H1 (cell line): Measurements from ENCODE around the gene DNAJC6. TPM values are rescaled to one million over a fixed set of nuclear protein-coding genes. Genes with fewer than 3 reads are reported as not detected.
A peak's percentile ranks its signal among the peaks of the same experiment; 100 is the strongest.

Source experiments
- CTCF ChIA-PET: fragments of 300-600 bp; sonication (Branson Sonifier 250); formaldehyde crosslinking; loops from one replicate; lab custom pipeline; 2021; ENCODE audit not compliant: partially characterized antibody; lab: Charles Lee
- POLR2A ChIA-PET: fragments of 300-600 bp; sonication (Branson Sonifier 250); formaldehyde crosslinking; loops from one replicate; lab custom pipeline; 2021; ENCODE audit warnings: inconsistent platforms; ENCODE audit not compliant: partially characterized antibody; lab: Charles Lee
- DNase-seq, 2 experiments: peaks; one replicate each; pipeline versions ENCODE4 v3.0.0 to v3.0.0-alpha.2; 2010 to 2022; ENCODE audit warnings: low spot score in 2 of 2, low read depth in 1 of 2, mixed read lengths in 1 of 2
- FAIRE-seq: peaks from 2 replicates; lab custom pipeline; 2011; peaks lifted over from hg19 to GRCh38; lab: Jason Lieb, UNC
- H2AFZ ChIP-seq: 2 replicates; pipeline ENCODE4 v1.8.1; 2012; ENCODE audit warnings: low read length, inconsistent platforms
- H2AK5ac ChIP-seq: 2 replicates; pipeline ENCODE4 v1.6.1; 2013; ENCODE audit warnings: low read depth, low read length
- H2BK120ac ChIP-seq: replicated peaks from 2 replicates; pipeline ENCODE3; 2013; ENCODE audit warnings: low read depth, low read length, inconsistent platforms
- H2BK12ac ChIP-seq: 2 replicates; pipeline ENCODE4 v1.6.1; 2013; ENCODE audit warnings: low read depth, low read length
- H2BK15ac ChIP-seq: 2 replicates; pipeline ENCODE4 v1.6.1; 2013; ENCODE audit warnings: low read length
- H2BK20ac ChIP-seq: 2 replicates; pipeline ENCODE4 v1.6.1; 2013; ENCODE audit warnings: low read length
- H2BK5ac ChIP-seq: 2 replicates; pipeline ENCODE4 v1.6.1; 2013; ENCODE audit warnings: low read depth, low read length
- H3K14ac ChIP-seq: 2 replicates; pipeline ENCODE4 v1.6.1; 2013; ENCODE audit warnings: inconsistent platforms; ENCODE audit not compliant: insufficient read length
- H3K18ac ChIP-seq: 2 replicates; pipeline ENCODE4 v1.6.1; 2013; ENCODE audit warnings: low read length; ENCODE audit errors: extremely low read depth
- H3K23ac ChIP-seq: 2 replicates; pipeline ENCODE4 v1.6.1; 2013; ENCODE audit warnings: inconsistent platforms; ENCODE audit not compliant: insufficient read length
- H3K23me2 ChIP-seq: 2 replicates; pipeline ENCODE4 v1.6.1; 2013; ENCODE audit warnings: low read depth, low read length
- H3K27ac ChIP-seq: 2 replicates; pipeline ENCODE4 v1.6.1; 2011; ENCODE audit warnings: low read depth, low read length, inconsistent platforms
- H3K27me3 ChIP-seq, 4 experiments: replicated peaks in 1 of 4; 1 replicate in 1 of 4; 2 replicates in 3 of 4; pipeline versions ENCODE4 v1.6.1 to v1.8.1; 2011 to 2013; ENCODE audit warnings: low read length in 3 of 4, mild to moderate bottlenecking in 3 of 4, inconsistent platforms in 2 of 4, mixed read lengths in 2 of 4, moderate library complexity in 1 of 4; ENCODE audit not compliant: control insufficient read depth in 3 of 4, insufficient read depth in 3 of 4; ENCODE audit errors: extremely low read depth in 1 of 4
- H3K36me3 ChIP-seq, 4 experiments: 2 replicates each; pipeline versions ENCODE4 v1.6.1 to v1.8.1; 2011 to 2013; ENCODE audit warnings: mild to moderate bottlenecking in 4 of 4, low read length in 3 of 4, moderate library complexity in 2 of 4, control low read depth in 1 of 4, inconsistent platforms in 1 of 4; ENCODE audit not compliant: insufficient read depth in 4 of 4, control insufficient read depth in 2 of 4
- H3K4ac ChIP-seq: replicated peaks from 2 replicates; pipeline ENCODE3; 2013; ENCODE audit warnings: low read length, low read depth, mixed read lengths, inconsistent platforms; ENCODE audit not compliant: insufficient read length
- H3K4me1 ChIP-seq, 4 experiments: replicated peaks in 1 of 4; 1 replicate in 1 of 4; 2 replicates in 3 of 4; pipeline versions ENCODE4 v1.6.1 to v1.8.1; 2011 to 2013; ENCODE audit warnings: low read length in 3 of 4, inconsistent platforms in 2 of 4, mixed read lengths in 1 of 4; ENCODE audit not compliant: insufficient read depth in 4 of 4, control insufficient read depth in 3 of 4
- H3K4me2 ChIP-seq, 2 experiments: 2 replicates each; pipeline versions ENCODE4 v1.6.1 to v1.8.1; 2011 to 2013; ENCODE audit warnings: low read depth in 2 of 2, low read length in 2 of 2, control low read depth in 1 of 2, inconsistent platforms in 1 of 2, mild to moderate bottlenecking in 1 of 2; ENCODE audit not compliant: insufficient read depth in 1 of 2
- H3K4me3 ChIP-seq, 4 experiments: fragments of 200-600, 300-600 bp in 1 of 4; sonication (generic), shearing (Covaris generic), sonication (Bioruptor Twin) in 1 of 4; 2 replicates each; pipeline versions ENCODE4 v1.5.1 to v1.8.1; 2011 to 2016; ENCODE audit warnings: low read length in 4 of 4, low read depth in 3 of 4, control low read depth in 2 of 4, inconsistent platforms in 2 of 4, mild to moderate bottlenecking in 2 of 4, mixed read lengths in 1 of 4, moderate library complexity in 1 of 4; ENCODE audit not compliant: insufficient read depth in 2 of 4; ENCODE audit errors: extremely low read depth in 1 of 4
- H3K56ac ChIP-seq: replicated peaks from 2 replicates; pipeline ENCODE3; 2013; ENCODE audit warnings: low read depth, mild to moderate bottlenecking, mixed read lengths, low read length, inconsistent platforms; ENCODE audit not compliant: insufficient read length
- H3K79me1 ChIP-seq: 2 replicates; pipeline ENCODE4 v1.6.1; 2013; ENCODE audit warnings: low read depth, low read length, control low read depth
- H3K79me2 ChIP-seq, 2 experiments: 2 replicates each; pipeline versions ENCODE4 v1.6.1 to v1.8.1; 2012 to 2013; ENCODE audit warnings: low read length in 2 of 2, mild to moderate bottlenecking in 2 of 2, inconsistent platforms in 1 of 2; ENCODE audit not compliant: insufficient read depth in 2 of 2, control insufficient read depth in 1 of 2
- H3K9ac ChIP-seq, 4 experiments: replicated peaks in 1 of 4; 1 replicate in 1 of 4; 2 replicates in 3 of 4; pipeline versions ENCODE4 v1.6.1 to v1.8.1; 2011 to 2013; ENCODE audit warnings: low read depth in 3 of 4, low read length in 3 of 4, control low read depth in 2 of 4, mild to moderate bottlenecking in 2 of 4, moderate library complexity in 2 of 4, inconsistent platforms in 1 of 4; ENCODE audit errors: extremely low read depth in 1 of 4
- H3K9me3 ChIP-seq, 2 experiments: 2 replicates each; pipeline versions ENCODE4 v1.6.1 to v1.8.1; 2012 to 2013; ENCODE audit warnings: mild to moderate bottlenecking in 2 of 2, moderate library complexity in 2 of 2, control low read depth in 1 of 2, inconsistent platforms in 1 of 2, low read depth in 1 of 2, low read length in 1 of 2, mixed read lengths in 1 of 2; ENCODE audit not compliant: insufficient read depth in 2 of 2
- H4K20me1 ChIP-seq, 2 experiments: replicated peaks in 1 of 2; 2 replicates each; pipeline versions ENCODE3 to v1.8.1; 2011 to 2013; ENCODE audit warnings: inconsistent platforms in 2 of 2, low read length in 2 of 2, mild to moderate bottlenecking in 1 of 2; ENCODE audit not compliant: insufficient read depth in 2 of 2, control insufficient read depth in 1 of 2
- H4K5ac ChIP-seq: 2 replicates; pipeline ENCODE4 v1.6.1; 2013; ENCODE audit warnings: low read length, low read depth, mixed read lengths, inconsistent platforms; ENCODE audit not compliant: insufficient read length
- H4K8ac ChIP-seq: 2 replicates; pipeline ENCODE4 v1.8.0; 2013; ENCODE audit warnings: mild to moderate bottlenecking, moderate library complexity, low read length, inconsistent platforms; ENCODE audit not compliant: insufficient read depth; ENCODE audit errors: extremely low read depth
- H4K91ac ChIP-seq: replicated peaks from 2 replicates; pipeline ENCODE3; 2013; ENCODE audit warnings: low read length, mixed read lengths, inconsistent platforms; ENCODE audit not compliant: insufficient read length
- BACH1 ChIP-seq: IDR thresholded peaks from 2 replicates; pipeline ENCODE4 v1.6.1; 2012; ENCODE audit warnings: low read length, improper control_type of control experiment
- RAD21 ChIP-seq, 2 experiments: IDR thresholded peaks in 1 of 2; conservative IDR thresholded peaks in 1 of 2; 2 replicates each; pipeline ENCODE4 v1.6.1; 2011; ENCODE audit warnings: low read depth in 2 of 2, low read length in 2 of 2, improper control_type of control experiment in 1 of 2, inconsistent platforms in 1 of 2, mild to moderate bottlenecking in 1 of 2, moderate library complexity in 1 of 2
- SP1 ChIP-seq: IDR thresholded peaks from 2 replicates; pipeline ENCODE4 v1.6.1; 2011; ENCODE audit warnings: low read depth, low read length
- TEAD4 ChIP-seq: IDR thresholded peaks from 2 replicates; pipeline ENCODE4 v1.6.1; 2012; ENCODE audit warnings: low read depth, low read length, inconsistent platforms, mixed read lengths
- WGBS, 2 experiments: shearing (Covaris generic) in 1 of 2; methylation state at CpG; one replicate each; pipeline versions ENCODE4 v1.1.6 to v1.1.7; 2013 to 2015; ENCODE audit warnings: low lambda C conversion rate in 2 of 2, mixed read lengths in 2 of 2, inconsistent platforms in 1 of 2, low coverage in 1 of 2, missing lambda C conversion rate in 1 of 2; ENCODE audit not compliant: insufficient replicate concordance in 2 of 2, insufficient coverage in 1 of 2, insufficient read length in 1 of 2; ENCODE audit errors: extremely low coverage in 1 of 2, missing lambda C conversion rate in 1 of 2; 5-methylcytosine and 5-hydroxymethylcytosine counted together
- polyA plus RNA-seq, 7 experiments: library from polyadenylated mRNA; depleted of rRNA in 3 of 7; stranded (reverse) in 5 of 7; unstranded in 2 of 7; fragments of >200 nt in 5 of 7; fragments of 200-250 nt in 2 of 7; gene quantifications; 1 replicate in 5 of 7; 2 replicates in 1 of 7; 4 replicates in 1 of 7; pipeline versions ENCODE4 v1.2.1 to v1.2.3, GENCODE V29; 2011 to 2013; ENCODE audit warnings: missing spikeins in 2 of 7, mixed read lengths in 2 of 7
- total RNA-seq: library from RNA; stranded (reverse); fragmentation: NEBNext Ultra II Directional; extraction: Animal tissue kit (Norgen Biotek cat#: 25700); gene quantifications from 2 replicates; pipeline ENCODE4 v1.2.1, GENCODE V29; 2021

The DNAJC6 gene
- total and polyA plus RNA-seq, 2 of the 8 experiments (the other 6 are each of a cell fraction or from before 2014, with no cell fraction given), result 1.6 to 3.0 TPM

DNA sequence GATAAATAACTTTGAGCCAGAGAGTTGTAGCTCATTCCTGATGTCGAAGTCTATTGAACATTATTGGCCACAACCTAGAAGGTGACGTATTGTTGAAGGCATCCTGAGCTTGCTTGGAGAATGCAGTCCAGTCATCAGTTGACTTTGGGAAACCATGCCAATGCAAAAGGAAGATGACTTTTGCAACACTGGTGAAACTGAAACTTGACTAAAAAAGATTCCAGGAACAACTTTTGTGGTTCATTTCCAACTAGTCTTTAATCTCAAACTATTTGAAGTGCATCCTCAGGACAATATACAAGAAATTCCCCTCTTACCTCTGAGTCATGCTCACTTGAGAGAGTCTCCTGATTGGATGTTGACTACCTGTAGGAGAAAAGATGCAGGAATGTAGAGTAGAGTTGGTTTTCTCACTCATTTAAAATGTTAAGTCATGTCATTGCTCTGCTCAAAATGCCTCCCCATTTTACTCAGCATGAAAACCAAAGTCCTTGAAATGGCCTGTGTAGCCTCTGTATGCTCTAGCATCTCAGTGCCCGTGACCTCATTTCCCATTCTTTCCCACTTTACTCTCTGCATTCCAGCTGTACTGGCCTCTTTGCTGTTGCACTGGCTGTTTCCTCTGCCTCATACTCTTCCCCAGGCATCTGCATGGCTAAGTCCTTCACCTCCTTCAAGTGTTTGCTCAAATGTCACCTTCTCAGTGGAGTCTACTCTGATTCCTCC is 86.7 kb downstream of the DNAJC6 start:
- TF ChIP-seq SP1 (0 out of 2 replicates have a peak, but pooled peaks have one; percentile 24), RAD21 (IDR thresholded peaks at IDR 0.05 in 1 of 2, conservative IDR thresholded peaks at IDR 0.05 in 1 of 2; ENCODE audit: low read depth in 2 of 2, low read length in 2 of 2) (no peak), TEAD4 (peak; percentile 6; the same call in 1 of the 2 replicates), BACH1 (peak; percentile 61)
- TF ChIP-seq, all 59 proteins: peak for 3
- Histone ChIP-seq H2AFZ (no peak overlapping the region), H4K91ac (no peak overlapping the region), H3K23ac (no peak overlapping the region), H3K23me2 (no peaks in the 10 kb centered on the region), H4K8ac (no peak overlapping the region), H2BK120ac (no peak overlapping the region), H3K9me3 (no peaks in the 10 kb centered on the region), H2BK15ac (0 out of 2 replicates have a peak overlapping the region, but pooled peaks have one; percentile 13), H3K4me3 (no peak overlapping the region), H3K56ac (no peak overlapping the region), H2BK5ac (no peak overlapping the region), H3K79me2 (no peaks in the 10 kb centered on the region), H3K4me2 (no peak overlapping the region), H3K14ac (no peak overlapping the region), H3K79me1 (no peaks in the 10 kb centered on the region), H3K4ac (no peak overlapping the region), H3K18ac (no peak overlapping the region), H3K27me3 (no peaks in the 10 kb centered on the region), H2BK20ac (no peak overlapping the region; the same call in 1 of the 2 replicates), H3K9ac (no peak overlapping the region), H2BK12ac (peak overlapping the region; percentile 32; the same call in 1 of the 2 replicates), H3K4me1 (peaks cover 0 to 3% (median under 1%) of the 10 kb centered on the region in 4 experiments; a peak in 5 of 7 replicates), H2AK5ac (no peak overlapping the region), H3K27ac (no peak overlapping the region), H4K5ac (no peak overlapping the region), H4K20me1 (no peaks in the 10 kb centered on the region), H3K36me3 (no peaks in the 10 kb centered on the region)
- DNase-seq (peak in 1 of 2 experiments; percentile 19), FAIRE-seq (peak; percentile 69)
- ChIA-PET POLR2A (no interaction called here), CTCF (interaction anchor here (0.6 to 1.5 kb wide), 2 partner anchors 25 to 28 kb away, joined by 3 read pairs; no protein-coding TSS in a partner anchor)
- 86% methylated on average over 3 of the region's 3 CpGs; no CpG with 5 or more reads in 1 of the 2 experiments for WGBS, 2 experiments
